ENCODE measurements around the gene KCNH8.

GRCh38 chr3:19357947-19358346 lies 209.6 kb downstream of the KCNH8 start:
- TF ChIP-seq POLR2A (IDR thresholded peaks at IDR 0.05; ENCODE audit: low read depth, low read length) (no peak), POU2F2 (IDR thresholded peaks at IDR 0.05; ENCODE audit: low read depth, low read length) (no peak), POLR2AphosphoS5 (IDR thresholded peaks at IDR 0.05; ENCODE audit: low read depth, low read length) (no peak), SPI1 (IDR thresholded peaks at IDR 0.05; ENCODE audit: low read depth, low read length) (no peak), TAF1 (IDR thresholded peaks at IDR 0.05; ENCODE audit: low read depth, low read length) (no peak)
